Fibroblast of skin of scalp (primary cell): ENCODE measurements around the gene C9orf78. TPM values are rescaled to one million over a fixed set of nuclear protein-coding genes. Genes with fewer than 3 reads are reported as not detected.
A peak's percentile ranks its signal among the peaks of the same experiment; 100 is the strongest.

Source experiments
- DNase-seq: peaks from one replicate; pipeline ENCODE4 v3.0.0-alpha.2; 2013
- polyA plus RNA-seq, 2 experiments: library from polyadenylated mRNA; unstranded; fragments of 120-200 nt; gene quantifications; one replicate each; pipeline ENCODE4 v1.2.1, GENCODE V29; 2013; ENCODE audit not compliant: insufficient read length in 2 of 2

The C9orf78 gene
- 57.5 TPM for polyA plus RNA-seq (2013, experiment 1 of 2; ENCODE audit: insufficient read length)
- 58.2 TPM for polyA plus RNA-seq (2013, experiment 2 of 2; ENCODE audit: insufficient read length)

- peak; percentile 94 for DNase-seq
These were observed at the start of gene C9orf78, which contains the start of gene USP20 for GRCh38 chr9:129835128-129835859. Gene C9orf78, minus strand, starts transcription at chr9:129835275. Its CDS starts 54 bp downstream, at chr9:129835221. Gene USP20, plus strand, starts transcription at chr9:129835458. Its CDS starts 17,098 bp downstream, at chr9:129852556.

- DNase-seq: peak; percentile 84
These were observed 49.3 kb upstream of the C9orf78 start for GRCh38 chr9:129884220-129885017.

GRCh38 chr9:129881547-129882324 is 46.7 kb upstream of the C9orf78 start:
- DNase-seq: no peak

GRCh38 chr9:129880654-129881546 is 45.8 kb upstream of the C9orf78 start:
- peak; percentile 92 for DNase-seq

- no peak for DNase-seq
These were observed 45.0 kb upstream of the C9orf78 start for GRCh38 chr9:129879991-129880653.

GRCh38 chr9:129879103-129879699 is 44.1 kb upstream of the C9orf78 start:
- no peak for DNase-seq

- DNase-seq: no peak
These were observed 43.2 kb upstream of the C9orf78 start for GRCh38 chr9:129878291-129878690.

- DNase-seq: no peak
These were observed 41.7 kb upstream of the C9orf78 start for GRCh38 chr9:129876815-129877214.

- DNase-seq: no peak
These were observed 40.8 kb upstream of the C9orf78 start for GRCh38 chr9:129875687-129876395.

- no peak for DNase-seq
These were observed 40.1 kb upstream of the C9orf78 start for GRCh38 chr9:129875181-129875611.

- DNase-seq: no peak
These were observed 39.4 kb upstream of the C9orf78 start for GRCh38 chr9:129874261-129875101.

- DNase-seq: no peak
These were observed 38.6 kb upstream of the C9orf78 start for GRCh38 chr9:129873563-129874190.

GRCh38 chr9:129871046-129871445 is 36.0 kb upstream of the C9orf78 start:
- DNase-seq: no peak

- no peak for DNase-seq
These were observed 34.8 kb upstream of the C9orf78 start for GRCh38 chr9:129869585-129870501.

- no peak for DNase-seq
These were observed 33.9 kb upstream of the C9orf78 start for GRCh38 chr9:129868872-129869486.

GRCh38 chr9:129868023-129868871 is 33.2 kb upstream of the C9orf78 start:
- DNase-seq: no peak
